ENCODE measurements around the gene UBE2K.

DNA sequence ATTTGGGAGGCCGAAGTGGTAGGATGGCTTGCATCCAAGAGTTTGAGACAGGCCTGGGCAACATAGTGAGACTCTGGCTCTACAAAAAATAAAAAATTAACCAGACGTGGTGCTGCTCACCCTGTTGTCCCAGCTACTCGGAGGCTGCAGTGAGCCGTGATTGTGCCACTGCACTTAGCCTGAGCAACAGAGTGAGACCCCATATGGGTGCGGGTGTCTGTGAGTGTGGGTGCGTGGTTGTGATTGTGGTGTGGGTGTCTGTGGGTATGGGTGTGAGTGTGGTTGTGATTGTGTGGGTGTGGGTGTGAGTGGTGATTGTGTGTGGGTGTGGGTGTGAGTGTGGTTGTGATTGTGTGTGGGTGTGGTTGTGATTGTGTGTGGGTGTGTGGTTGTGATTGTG, 114.6 kb downstream of the UBE2K start:
- TF ChIP-seq CTCF (IDR thresholded peaks at IDR 0.05) (no peak), POLR2A (IDR thresholded peaks at IDR 0.05) (no peak), POLR2AphosphoS5 (IDR thresholded peaks at IDR 0.05) (no peak), EP300 (IDR thresholded peaks at IDR 0.05) (no peak)

Data from stomach (tissue), 4 donors.